SU-DHL-6 (cell line): ENCODE data around the gene EPHX1.

ENCODE experiments used
- CTCF ChIP-seq: fragments of 200-600 bp; sonication (generic); IDR thresholded peaks from one replicate; pipeline ENCODE4 v1.5.1; 2017; ENCODE audit warnings: antibody characterized with exemption, mild to moderate bottlenecking, low read length, moderate library complexity; ENCODE audit not compliant: insufficient read depth, poor library complexity, severe bottlenecking
- EZH2phosphoT487 ChIP-seq: fragments of 200-600 bp; sonication (generic), shearing (Covaris generic); conservative IDR thresholded peaks from 2 replicates; pipeline ENCODE4 v1.6.1; 2018; ENCODE audit warnings: mild to moderate bottlenecking, antibody characterized with exemption, low read length, moderate library complexity, mixed read lengths

- TF ChIP-seq CTCF (no peak), EZH2phosphoT487 (no peak)
These were observed 32.1 kb downstream of the EPHX1 start for GRCh38 chr1:225842074-225842473.
